Measurements from ENCODE around the gene CPEB4. TPM values are rescaled to one million over a fixed set of nuclear protein-coding genes. Genes with fewer than 3 reads are reported as not detected.

CPEB4 gene
- total and polyA plus RNA-seq, 9 of the 15 experiments (the other 6 are each of a cell fraction or from before 2014, with no cell fraction given): 7.4 to 21.3 (median 12.4) TPM

- peak; percentile 47 for TF ChIP-seq DPF2 (IDR thresholded peaks at IDR 0.05)
- no peak for TF ChIP-seq ILK (tag; IDR thresholded peaks at IDR 0.05; ENCODE audit: borderline replicate concordance, low read depth)
- TF ChIP-seq, protein P1, sequence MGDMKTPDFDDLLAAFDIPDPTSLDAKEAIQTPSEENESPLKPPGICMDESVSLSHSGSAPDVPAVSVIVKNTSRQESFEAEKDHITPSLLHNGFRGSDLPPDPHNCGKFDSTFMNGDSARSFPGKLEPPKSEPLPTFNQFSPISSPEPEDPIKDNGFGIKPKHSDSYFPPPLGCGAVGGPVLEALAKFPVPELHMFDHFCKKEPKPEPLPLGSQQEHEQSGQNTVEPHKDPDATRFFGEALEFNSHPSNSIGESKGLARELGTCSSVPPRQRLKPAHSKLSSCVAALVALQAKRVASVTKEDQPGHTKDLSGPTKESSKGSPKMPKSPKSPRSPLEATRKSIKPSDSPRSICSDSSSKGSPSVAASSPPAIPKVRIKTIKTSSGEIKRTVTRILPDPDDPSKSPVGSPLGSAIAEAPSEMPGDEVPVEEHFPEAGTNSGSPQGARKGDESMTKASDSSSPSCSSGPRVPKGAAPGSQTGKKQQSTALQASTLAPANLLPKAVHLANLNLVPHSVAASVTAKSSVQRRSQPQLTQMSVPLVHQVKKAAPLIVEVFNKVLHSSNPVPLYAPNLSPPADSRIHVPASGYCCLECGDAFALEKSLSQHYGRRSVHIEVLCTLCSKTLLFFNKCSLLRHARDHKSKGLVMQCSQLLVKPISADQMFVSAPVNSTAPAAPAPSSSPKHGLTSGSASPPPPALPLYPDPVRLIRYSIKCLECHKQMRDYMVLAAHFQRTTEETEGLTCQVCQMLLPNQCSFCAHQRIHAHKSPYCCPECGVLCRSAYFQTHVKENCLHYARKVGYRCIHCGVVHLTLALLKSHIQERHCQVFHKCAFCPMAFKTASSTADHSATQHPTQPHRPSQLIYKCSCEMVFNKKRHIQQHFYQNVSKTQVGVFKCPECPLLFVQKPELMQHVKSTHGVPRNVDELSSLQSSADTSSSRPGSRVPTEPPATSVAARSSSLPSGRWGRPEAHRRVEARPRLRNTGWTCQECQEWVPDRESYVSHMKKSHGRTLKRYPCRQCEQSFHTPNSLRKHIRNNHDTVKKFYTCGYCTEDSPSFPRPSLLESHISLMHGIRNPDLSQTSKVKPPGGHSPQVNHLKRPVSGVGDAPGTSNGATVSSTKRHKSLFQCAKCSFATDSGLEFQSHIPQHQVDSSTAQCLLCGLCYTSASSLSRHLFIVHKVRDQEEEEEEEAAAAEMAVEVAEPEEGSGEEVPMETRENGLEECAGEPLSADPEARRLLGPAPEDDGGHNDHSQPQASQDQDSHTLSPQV (IDR thresholded peaks at IDR 0.05): peak; percentile 78
- TF ChIP-seq CHD7 (IDR thresholded peaks at IDR 0.05; ENCODE audit: low read depth, low read length): no peak
- no peak for TF ChIP-seq NFATC3 (IDR thresholded peaks at IDR 0.05)
- TF ChIP-seq, protein P2, sequence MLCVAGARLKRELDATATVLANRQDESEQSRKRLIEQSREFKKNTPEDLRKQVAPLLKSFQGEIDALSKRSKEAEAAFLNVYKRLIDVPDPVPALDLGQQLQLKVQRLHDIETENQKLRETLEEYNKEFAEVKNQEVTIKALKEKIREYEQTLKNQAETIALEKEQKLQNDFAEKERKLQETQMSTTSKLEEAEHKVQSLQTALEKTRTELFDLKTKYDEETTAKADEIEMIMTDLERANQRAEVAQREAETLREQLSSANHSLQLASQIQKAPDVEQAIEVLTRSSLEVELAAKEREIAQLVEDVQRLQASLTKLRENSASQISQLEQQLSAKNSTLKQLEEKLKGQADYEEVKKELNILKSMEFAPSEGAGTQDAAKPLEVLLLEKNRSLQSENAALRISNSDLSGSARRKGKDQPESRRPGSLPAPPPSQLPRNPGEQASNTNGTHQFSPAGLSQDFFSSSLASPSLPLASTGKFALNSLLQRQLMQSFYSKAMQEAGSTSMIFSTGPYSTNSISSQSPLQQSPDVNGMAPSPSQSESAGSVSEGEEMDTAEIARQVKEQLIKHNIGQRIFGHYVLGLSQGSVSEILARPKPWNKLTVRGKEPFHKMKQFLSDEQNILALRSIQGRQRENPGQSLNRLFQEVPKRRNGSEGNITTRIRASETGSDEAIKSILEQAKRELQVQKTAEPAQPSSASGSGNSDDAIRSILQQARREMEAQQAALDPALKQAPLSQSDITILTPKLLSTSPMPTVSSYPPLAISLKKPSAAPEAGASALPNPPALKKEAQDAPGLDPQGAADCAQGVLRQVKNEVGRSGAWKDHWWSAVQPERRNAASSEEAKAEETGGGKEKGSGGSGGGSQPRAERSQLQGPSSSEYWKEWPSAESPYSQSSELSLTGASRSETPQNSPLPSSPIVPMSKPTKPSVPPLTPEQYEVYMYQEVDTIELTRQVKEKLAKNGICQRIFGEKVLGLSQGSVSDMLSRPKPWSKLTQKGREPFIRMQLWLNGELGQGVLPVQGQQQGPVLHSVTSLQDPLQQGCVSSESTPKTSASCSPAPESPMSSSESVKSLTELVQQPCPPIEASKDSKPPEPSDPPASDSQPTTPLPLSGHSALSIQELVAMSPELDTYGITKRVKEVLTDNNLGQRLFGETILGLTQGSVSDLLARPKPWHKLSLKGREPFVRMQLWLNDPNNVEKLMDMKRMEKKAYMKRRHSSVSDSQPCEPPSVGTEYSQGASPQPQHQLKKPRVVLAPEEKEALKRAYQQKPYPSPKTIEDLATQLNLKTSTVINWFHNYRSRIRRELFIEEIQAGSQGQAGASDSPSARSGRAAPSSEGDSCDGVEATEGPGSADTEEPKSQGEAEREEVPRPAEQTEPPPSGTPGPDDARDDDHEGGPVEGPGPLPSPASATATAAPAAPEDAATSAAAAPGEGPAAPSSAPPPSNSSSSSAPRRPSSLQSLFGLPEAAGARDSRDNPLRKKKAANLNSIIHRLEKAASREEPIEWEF (CRISPR knock-in tag; IDR thresholded peaks at IDR 0.05): no peak
- no peak for TF ChIP-seq SP2 (IDR thresholded peaks at IDR 0.05; ENCODE audit: extremely low read depth, low read depth, low read length, poor library complexity, severe bottlenecking)
Measured at GRCh38 chr5:173850659-173851058, 37.5 kb upstream of the CPEB4 start (continued).
